ENCODE measurements around the gene TMEM238L. TPM values are rescaled to one million over a fixed set of nuclear protein-coding genes. Genes with fewer than 3 reads are reported as not detected.
A peak's percentile ranks its signal among the peaks of the same experiment; 100 is the strongest.

Gene TMEM238L
- total and polyA plus RNA-seq, 2 experiments from 2014 or later = not detected

DNA sequence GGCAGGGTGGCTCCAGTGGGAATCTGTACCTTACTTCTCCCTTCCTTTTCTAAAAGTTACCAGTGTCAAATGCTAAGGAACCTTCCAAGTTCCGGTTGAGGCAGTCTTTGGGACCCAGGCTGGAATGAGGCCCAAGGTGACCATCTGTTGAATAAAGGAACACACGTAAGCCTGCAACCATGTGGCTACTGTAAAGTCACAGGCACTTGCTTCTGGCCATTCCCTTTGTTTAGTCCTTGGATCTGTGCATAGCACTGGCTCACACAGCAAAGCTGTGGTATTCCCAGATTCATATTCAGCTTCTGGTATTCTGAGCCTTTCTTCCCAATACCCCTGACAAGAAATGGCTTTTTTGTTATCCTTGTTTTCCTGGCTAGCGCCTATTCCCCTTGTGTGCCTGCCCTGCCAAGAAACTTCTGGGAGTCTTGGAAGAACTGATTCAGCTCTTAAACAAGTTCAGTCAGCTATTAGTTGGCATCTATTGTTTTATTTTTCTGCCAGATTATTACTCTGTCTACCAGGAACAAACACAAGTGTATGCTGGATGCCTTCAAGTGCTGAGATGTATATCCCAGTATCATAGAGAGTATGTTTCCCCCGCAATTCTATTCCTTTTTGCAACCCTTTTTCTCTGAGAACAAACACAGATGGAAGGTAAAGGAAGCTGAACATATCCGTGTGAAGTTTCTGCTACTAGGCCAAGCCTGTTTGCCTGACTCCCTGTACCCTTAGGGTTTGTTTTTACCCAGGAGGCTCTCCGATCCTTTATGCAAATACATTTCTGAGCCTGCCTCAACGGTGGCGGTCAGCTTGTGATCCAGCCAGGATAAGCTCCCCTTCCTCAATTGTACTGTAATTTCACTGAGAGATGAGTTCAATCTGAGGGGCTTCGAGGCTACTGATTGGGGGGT is 13.2 kb downstream of the TMEM238L start:
- H3K4me1 ChIP-seq (ENCODE audit: insufficient read depth) = peaks cover 10% of the 10 kb centered on the region; the same call in 1 of the 2 replicates
- no peaks in the 10 kb centered on the region for H3F3A ChIP-seq (replicated peaks; ENCODE audit: low read depth)
- H2AFZ ChIP-seq = no peak overlapping the region; the same call in 1 of the 2 replicates
- 0 out of 2 replicates have a peak, but pooled peaks cover 3% of the 10 kb centered on the region for H3K9me2 ChIP-seq (ENCODE audit: insufficient read depth)
- Mint-ChIP-seq H3K27ac (peak overlapping the region; percentile 54; the same call in 1 of the 2 replicates), H3K9me3 (no peaks in the 10 kb centered on the region), H3K4me3 (no peak overlapping the region), H3K4me1 (peaks cover 45% of the 10 kb centered on the region), H3K36me3 (ENCODE audit: low read depth) (no peaks in the 10 kb centered on the region), H3K27me3 (ENCODE audit: insufficient read depth, low read depth, poor library complexity) (peaks cover 12% of the 10 kb centered on the region)
- H3K4me3 ChIP-seq = no peak overlapping the region
- H3K4me2 ChIP-seq = no peak overlapping the region
- no peak for DNase-seq (ENCODE audit: low spot score)
- H4K20me1 ChIP-seq (replicated peaks; ENCODE audit: insufficient read depth) = no peaks in the 10 kb centered on the region
- no peaks in the 10 kb centered on the region for H3K36me3 ChIP-seq (ENCODE audit: insufficient read depth)
- no peak overlapping the region for H3K27ac ChIP-seq (ENCODE audit: low read depth)
- H3K79me2 ChIP-seq (replicated peaks; ENCODE audit: insufficient read depth) = no peaks in the 10 kb centered on the region
- TF ChIP-seq NANOG (IDR thresholded peaks at IDR 0.05; ENCODE audit: borderline replicate concordance) = no peak
- TF ChIP-seq POLR2AphosphoS5 (IDR thresholded peaks at IDR 0.05; ENCODE audit: low read depth) = peak; percentile 41; the same call in 1 of the 2 replicates
- no peaks in the 10 kb centered on the region for H3K27me3 ChIP-seq (ENCODE audit: insufficient read depth)
- no peak; the same call in none of the 3 replicates for ATAC-seq

DNA sequence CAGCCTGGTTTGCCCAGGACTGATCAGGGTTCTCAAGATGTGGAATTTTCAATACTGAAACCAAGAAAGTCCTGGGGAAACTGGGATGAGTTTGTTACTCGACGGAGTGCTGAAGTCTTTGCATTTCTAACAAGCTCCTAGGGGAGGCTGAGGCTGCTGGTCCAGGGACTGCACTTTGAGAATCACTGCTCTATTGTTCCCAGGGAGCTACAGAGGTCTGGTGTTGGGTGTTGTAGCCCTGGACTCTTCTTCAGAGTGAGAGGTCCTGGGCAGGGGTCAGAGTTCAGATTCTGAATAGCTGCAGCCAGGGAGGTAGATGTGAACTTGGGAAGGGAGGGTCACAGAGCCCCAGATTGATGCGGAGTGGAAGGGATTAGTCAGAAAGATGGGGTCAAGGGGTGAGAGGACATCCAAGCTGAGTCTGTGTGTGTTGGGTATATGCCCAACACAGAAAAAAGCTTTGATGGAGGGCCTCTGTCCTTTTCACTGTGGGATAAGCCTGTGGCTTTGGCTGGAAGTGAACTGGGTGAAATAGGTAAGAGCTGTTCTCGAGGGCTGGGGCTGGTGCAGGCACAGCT is 14.1 kb downstream of the TMEM238L start:
- Mint-ChIP-seq H3K27ac (peak overlapping the region; percentile 54; the same call in 1 of the 2 replicates), H3K4me3 (no peak overlapping the region), H3K36me3 (ENCODE audit: low read depth) (no peaks in the 10 kb centered on the region), H3K9me3 (no peaks in the 10 kb centered on the region), H3K4me1 (peaks cover 52% of the 10 kb centered on the region), H3K27me3 (ENCODE audit: insufficient read depth, low read depth, poor library complexity) (peaks cover 12% of the 10 kb centered on the region)
- Histone ChIP-seq H2AFZ (no peak overlapping the region), H3K36me3 (ENCODE audit: insufficient read depth) (no peaks in the 10 kb centered on the region), H3K4me3 (no peak overlapping the region), H3K79me2 (replicated peaks; ENCODE audit: insufficient read depth) (no peaks in the 10 kb centered on the region), H3K9me2 (ENCODE audit: insufficient read depth) (0 out of 2 replicates have a peak, but pooled peaks cover 3% of the 10 kb centered on the region), H4K20me1 (replicated peaks; ENCODE audit: insufficient read depth) (no peaks in the 10 kb centered on the region), H3K4me1 (ENCODE audit: insufficient read depth) (peaks cover 19% of the 10 kb centered on the region), H3K4me2 (no peak overlapping the region), H3F3A (replicated peaks; ENCODE audit: low read depth) (no peaks in the 10 kb centered on the region), H3K27ac (ENCODE audit: low read depth) (no peak overlapping the region), H3K27me3 (ENCODE audit: insufficient read depth) (no peaks in the 10 kb centered on the region)
- DNase-seq (ENCODE audit: low spot score) (no peak), ATAC-seq (no peak)
- TF ChIP-seq, protein P1, sequence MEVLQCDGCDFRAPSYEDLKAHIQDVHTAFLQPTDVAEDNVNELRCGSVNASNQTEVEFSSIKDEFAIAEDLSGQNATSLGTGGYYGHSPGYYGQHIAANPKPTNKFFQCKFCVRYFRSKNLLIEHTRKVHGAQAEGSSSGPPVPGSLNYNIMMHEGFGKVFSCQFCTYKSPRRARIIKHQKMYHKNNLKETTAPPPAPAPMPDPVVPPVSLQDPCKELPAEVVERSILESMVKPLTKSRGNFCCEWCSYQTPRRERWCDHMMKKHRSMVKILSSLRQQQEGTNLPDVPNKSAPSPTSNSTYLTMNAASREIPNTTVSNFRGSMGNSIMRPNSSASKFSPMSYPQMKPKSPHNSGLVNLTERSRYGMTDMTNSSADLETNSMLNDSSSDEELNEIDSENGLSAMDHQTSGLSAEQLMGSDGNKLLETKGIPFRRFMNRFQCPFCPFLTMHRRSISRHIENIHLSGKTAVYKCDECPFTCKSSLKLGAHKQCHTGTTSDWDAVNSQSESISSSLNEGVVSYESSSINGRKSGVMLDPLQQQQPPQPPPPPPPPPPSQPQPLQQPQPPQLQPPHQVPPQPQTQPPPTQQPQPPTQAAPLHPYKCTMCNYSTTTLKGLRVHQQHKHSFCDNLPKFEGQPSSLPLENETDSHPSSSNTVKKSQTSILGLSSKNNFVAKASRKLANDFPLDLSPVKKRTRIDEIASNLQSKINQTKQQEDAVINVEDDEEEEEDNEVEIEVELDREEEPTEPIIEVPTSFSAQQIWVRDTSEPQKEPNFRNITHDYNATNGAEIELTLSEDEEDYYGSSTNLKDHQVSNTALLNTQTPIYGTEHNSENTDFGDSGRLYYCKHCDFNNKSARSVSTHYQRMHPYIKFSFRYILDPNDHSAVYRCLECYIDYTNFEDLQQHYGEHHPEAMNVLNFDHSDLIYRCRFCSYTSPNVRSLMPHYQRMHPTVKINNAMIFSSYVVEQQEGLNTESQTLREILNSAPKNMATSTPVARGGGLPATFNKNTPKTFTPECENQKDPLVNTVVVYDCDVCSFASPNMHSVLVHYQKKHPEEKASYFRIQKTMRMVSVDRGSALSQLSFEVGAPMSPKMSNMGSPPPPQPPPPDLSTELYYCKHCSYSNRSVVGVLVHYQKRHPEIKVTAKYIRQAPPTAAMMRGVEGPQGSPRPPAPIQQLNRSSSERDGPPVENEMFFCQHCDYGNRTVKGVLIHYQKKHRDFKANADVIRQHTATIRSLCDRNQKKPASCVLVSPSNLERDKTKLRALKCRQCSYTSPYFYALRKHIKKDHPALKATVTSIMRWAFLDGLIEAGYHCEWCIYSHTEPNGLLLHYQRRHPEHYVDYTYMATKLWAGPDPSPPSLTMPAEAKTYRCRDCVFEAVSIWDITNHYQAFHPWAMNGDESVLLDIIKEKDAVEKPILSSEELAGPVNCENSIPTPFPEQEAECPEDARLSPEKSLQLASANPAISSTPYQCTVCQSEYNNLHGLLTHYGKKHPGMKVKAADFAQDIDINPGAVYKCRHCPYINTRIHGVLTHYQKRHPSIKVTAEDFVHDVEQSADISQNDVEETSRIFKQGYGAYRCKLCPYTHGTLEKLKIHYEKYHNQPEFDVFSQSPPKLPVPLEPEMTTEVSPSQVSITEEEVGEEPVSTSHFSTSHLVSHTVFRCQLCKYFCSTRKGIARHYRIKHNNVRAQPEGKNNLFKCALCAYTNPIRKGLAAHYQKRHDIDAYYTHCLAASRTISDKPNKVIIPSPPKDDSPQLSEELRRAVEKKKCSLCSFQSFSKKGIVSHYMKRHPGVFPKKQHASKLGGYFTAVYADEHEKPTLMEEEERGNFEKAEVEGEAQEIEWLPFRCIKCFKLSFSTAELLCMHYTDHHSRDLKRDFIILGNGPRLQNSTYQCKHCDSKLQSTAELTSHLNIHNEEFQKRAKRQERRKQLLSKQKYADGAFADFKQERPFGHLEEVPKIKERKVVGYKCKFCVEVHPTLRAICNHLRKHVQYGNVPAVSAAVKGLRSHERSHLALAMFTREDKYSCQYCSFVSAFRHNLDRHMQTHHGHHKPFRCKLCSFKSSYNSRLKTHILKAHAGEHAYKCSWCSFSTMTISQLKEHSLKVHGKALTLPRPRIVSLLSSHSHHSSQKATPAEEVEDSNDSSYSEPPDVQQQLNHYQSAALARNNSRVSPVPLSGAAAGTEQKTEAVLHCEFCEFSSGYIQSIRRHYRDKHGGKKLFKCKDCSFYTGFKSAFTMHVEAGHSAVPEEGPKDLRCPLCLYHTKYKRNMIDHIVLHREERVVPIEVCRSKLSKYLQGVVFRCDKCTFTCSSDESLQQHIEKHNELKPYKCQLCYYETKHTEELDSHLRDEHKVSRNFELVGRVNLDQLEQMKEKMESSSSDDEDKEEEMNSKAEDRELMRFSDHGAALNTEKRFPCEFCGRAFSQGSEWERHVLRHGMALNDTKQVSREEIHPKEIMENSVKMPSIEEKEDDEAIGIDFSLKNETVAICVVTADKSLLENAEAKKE (CRISPR knock-in tag; IDR thresholded peaks at IDR 0.05) = no peak

Data from GM23338 (cell line).